PFSK-1 (cell line): ENCODE results near the gene GRID1.

ENCODE experiments used
- FOXP2 ChIP-seq: optimal IDR thresholded peaks from 2 replicates; pipeline ENCODE3; 2011; ENCODE audit warnings: borderline replicate concordance, control low read depth, inconsistent platforms; ENCODE audit not compliant: insufficient read depth; ENCODE audit errors: extremely low read length, extremely low read depth
- POLR2AphosphoS5 ChIP-seq: IDR thresholded peaks from 2 replicates; pipeline ENCODE4 v1.6.1; 2012; ENCODE audit warnings: low read depth, mild to moderate bottlenecking, control low read depth, low read length, moderate library complexity
- REST ChIP-seq, 2 experiments: IDR thresholded peaks; 2 replicates each; pipeline versions ENCODE4 v1.6.1 to v1.8.0; 2011 to 2012; ENCODE audit warnings: low read depth in 2 of 2, low read length in 2 of 2, control low read depth in 1 of 2, inconsistent platforms in 1 of 2, mild to moderate bottlenecking in 1 of 2, moderate library complexity in 1 of 2; ENCODE audit not compliant: insufficient read depth in 1 of 2
- SIN3A ChIP-seq: IDR thresholded peaks from 2 replicates; pipeline ENCODE4 v1.6.1; 2012; ENCODE audit warnings: mild to moderate bottlenecking, low read length, moderate library complexity, borderline replicate concordance; ENCODE audit not compliant: insufficient read depth
- TAF1 ChIP-seq: IDR thresholded peaks from 2 replicates; pipeline ENCODE4 v1.6.1; 2012; ENCODE audit warnings: low read length, control low read depth, borderline replicate concordance; ENCODE audit not compliant: insufficient read depth

- no peak for TF ChIP-seq TAF1
- TF ChIP-seq FOXP2 = no peak
- no peak for TF ChIP-seq REST (IDR thresholded peaks at IDR 0.05; ENCODE audit: insufficient read depth in 1 of 2, low read depth in 2 of 2, low read length in 2 of 2)
- no peak for TF ChIP-seq POLR2AphosphoS5
- no peak for TF ChIP-seq SIN3A
Measured at GRCh38 chr10:85811405-85811804, 555.2 kb downstream of the GRID1 start.
